ENCODE measurements around the gene C14orf180.

The C14orf180 gene

GRCh38 chr14:104579507-104579906, at the start of gene C14orf180:
C14orf180 (plus strand) TSS chr14:104579764; CDS start chr14:104586431, 6,667 bp downstream.
- no peak within 1 kb of the TSS for H3K27ac ChIP-seq
- no peak within 1 kb of the TSS for H3K4me3 ChIP-seq
- no peak for TF ChIP-seq EZH2 (IDR thresholded peaks at IDR 0.05)
- no peak for TF ChIP-seq FOXP2 (optimal IDR thresholded peaks at IDR 0.05; ENCODE audit: control extremely low read depth, extremely low read length, insufficient read depth)
- TF ChIP-seq POLR2AphosphoS5 (IDR thresholded peaks at IDR 0.05; ENCODE audit: borderline replicate concordance, low read depth, low read length): no peak
- H3K36me3 ChIP-seq (ENCODE audit: insufficient read depth, low read length): no peaks in the 10 kb centered on the region
- DNase-seq (ENCODE audit: low read depth, low spot score): no peak
- no peaks in the 10 kb centered on the region for H3K9me3 ChIP-seq (ENCODE audit: low read depth, low read length)
- H3K9ac ChIP-seq (ENCODE audit: insufficient read length): no peak within 1 kb of the TSS

GRCh38 chr14:104530646-104531045, 48.9 kb upstream of the C14orf180 start:
- Histone ChIP-seq H3K27ac (no peak overlapping the region), H3K4me3 (no peak overlapping the region), H3K9me3 (ENCODE audit: low read depth, low read length) (no peaks in the 10 kb centered on the region), H3K36me3 (ENCODE audit: insufficient read depth, low read length) (no peaks in the 10 kb centered on the region), H3K9ac (ENCODE audit: insufficient read length) (no peak overlapping the region)
- DNase-seq (ENCODE audit: low read depth, low spot score): no peak
- TF ChIP-seq POLR2AphosphoS5 (IDR thresholded peaks at IDR 0.05; ENCODE audit: borderline replicate concordance, low read depth, low read length) (no peak), EZH2 (IDR thresholded peaks at IDR 0.05) (no peak), FOXP2 (optimal IDR thresholded peaks at IDR 0.05; ENCODE audit: control extremely low read depth, extremely low read length, insufficient read depth) (no peak)

- no peak for DNase-seq (ENCODE audit: low read depth, low spot score)
- no peak overlapping the region for H3K9ac ChIP-seq (ENCODE audit: insufficient read length)
- no peaks in the 10 kb centered on the region for H3K36me3 ChIP-seq (ENCODE audit: insufficient read depth, low read length)
- no peak overlapping the region for H3K4me3 ChIP-seq
- no peaks in the 10 kb centered on the region for H3K9me3 ChIP-seq (ENCODE audit: low read depth, low read length)
- H3K27ac ChIP-seq: no peak overlapping the region
- TF ChIP-seq FOXP2 (optimal IDR thresholded peaks at IDR 0.05; ENCODE audit: control extremely low read depth, extremely low read length, insufficient read depth) (no peak), POLR2AphosphoS5 (IDR thresholded peaks at IDR 0.05; ENCODE audit: borderline replicate concordance, low read depth, low read length) (no peak), EZH2 (IDR thresholded peaks at IDR 0.05) (no peak)
Measured at GRCh38 chr14:104531421-104532190, 48.0 kb upstream of the C14orf180 start.

GRCh38 chr14:104532191-104532555, 47.4 kb upstream of the C14orf180 start:
- no peaks in the 10 kb centered on the region for H3K9me3 ChIP-seq (ENCODE audit: low read depth, low read length)
- H3K9ac ChIP-seq (ENCODE audit: insufficient read length): no peak overlapping the region
- TF ChIP-seq POLR2AphosphoS5 (IDR thresholded peaks at IDR 0.05; ENCODE audit: borderline replicate concordance, low read depth, low read length) (no peak), FOXP2 (optimal IDR thresholded peaks at IDR 0.05; ENCODE audit: control extremely low read depth, extremely low read length, insufficient read depth) (no peak), EZH2 (IDR thresholded peaks at IDR 0.05) (no peak)
- no peaks in the 10 kb centered on the region for H3K36me3 ChIP-seq (ENCODE audit: insufficient read depth, low read length)
- no peak overlapping the region for H3K4me3 ChIP-seq
- no peak overlapping the region for H3K27ac ChIP-seq
- no peak for DNase-seq (ENCODE audit: low read depth, low spot score)

GRCh38 chr14:104534036-104534435, 45.5 kb upstream of the C14orf180 start:
- Histone ChIP-seq H3K36me3 (ENCODE audit: insufficient read depth, low read length) (no peaks in the 10 kb centered on the region), H3K9me3 (ENCODE audit: low read depth, low read length) (no peaks in the 10 kb centered on the region), H3K4me3 (no peak overlapping the region), H3K9ac (ENCODE audit: insufficient read length) (no peak overlapping the region), H3K27ac (no peak overlapping the region)
- no peak for DNase-seq (ENCODE audit: low read depth, low spot score)
- TF ChIP-seq FOXP2 (optimal IDR thresholded peaks at IDR 0.05; ENCODE audit: control extremely low read depth, extremely low read length, insufficient read depth) (no peak), POLR2AphosphoS5 (IDR thresholded peaks at IDR 0.05; ENCODE audit: borderline replicate concordance, low read depth, low read length) (no peak), EZH2 (IDR thresholded peaks at IDR 0.05) (no peak)

GRCh38 chr14:104536942-104537612, 42.5 kb upstream of the C14orf180 start:
- H3K9me3 ChIP-seq (ENCODE audit: low read depth, low read length): no peaks in the 10 kb centered on the region
- no peak overlapping the region for H3K9ac ChIP-seq (ENCODE audit: insufficient read length)
- TF ChIP-seq FOXP2 (optimal IDR thresholded peaks at IDR 0.05; ENCODE audit: control extremely low read depth, extremely low read length, insufficient read depth) (no peak), POLR2AphosphoS5 (IDR thresholded peaks at IDR 0.05; ENCODE audit: borderline replicate concordance, low read depth, low read length) (no peak), EZH2 (IDR thresholded peaks at IDR 0.05) (no peak)
- no peak for DNase-seq (ENCODE audit: low read depth, low spot score)
- no peak overlapping the region for H3K4me3 ChIP-seq
- no peaks in the 10 kb centered on the region for H3K36me3 ChIP-seq (ENCODE audit: insufficient read depth, low read length)
- H3K27ac ChIP-seq: no peak overlapping the region

GRCh38 chr14:104537613-104537988, 42.0 kb upstream of the C14orf180 start:
- H3K4me3 ChIP-seq: no peak overlapping the region
- no peak overlapping the region for H3K27ac ChIP-seq
- H3K9ac ChIP-seq (ENCODE audit: insufficient read length): no peak overlapping the region
- DNase-seq (ENCODE audit: low read depth, low spot score): no peak
- H3K9me3 ChIP-seq (ENCODE audit: low read depth, low read length): no peaks in the 10 kb centered on the region
- TF ChIP-seq POLR2AphosphoS5 (IDR thresholded peaks at IDR 0.05; ENCODE audit: borderline replicate concordance, low read depth, low read length) (no peak), EZH2 (IDR thresholded peaks at IDR 0.05) (no peak), FOXP2 (optimal IDR thresholded peaks at IDR 0.05; ENCODE audit: control extremely low read depth, extremely low read length, insufficient read depth) (no peak)
- no peaks in the 10 kb centered on the region for H3K36me3 ChIP-seq (ENCODE audit: insufficient read depth, low read length)

GRCh38 chr14:104541905-104542465, 37.6 kb upstream of the C14orf180 start:
- TF ChIP-seq EZH2 (IDR thresholded peaks at IDR 0.05) (no peak), FOXP2 (optimal IDR thresholded peaks at IDR 0.05; ENCODE audit: control extremely low read depth, extremely low read length, insufficient read depth) (no peak), POLR2AphosphoS5 (IDR thresholded peaks at IDR 0.05; ENCODE audit: borderline replicate concordance, low read depth, low read length) (no peak)
- no peak overlapping the region for H3K9ac ChIP-seq (ENCODE audit: insufficient read length)
- H3K4me3 ChIP-seq: no peak overlapping the region
- no peak overlapping the region for H3K27ac ChIP-seq
- H3K36me3 ChIP-seq (ENCODE audit: insufficient read depth, low read length): no peaks in the 10 kb centered on the region
- H3K9me3 ChIP-seq (ENCODE audit: low read depth, low read length): no peaks in the 10 kb centered on the region
- DNase-seq (ENCODE audit: low read depth, low spot score): no peak
